ENCODE results near the gene SETBP1.

- TF ChIP-seq PATZ1 (CRISPR knock-in tag; IDR thresholded peaks at IDR 0.05; ENCODE audit: borderline replicate concordance): no peak
- no peak for TF ChIP-seq ZFP30 (CRISPR knock-in tag; IDR thresholded peaks at IDR 0.05)
- no peak for TF ChIP-seq TOX (CRISPR knock-in tag; IDR thresholded peaks at IDR 0.05; ENCODE audit: borderline replicate concordance)
- TF ChIP-seq ZNF70 (CRISPR knock-in tag; IDR thresholded peaks at IDR 0.05): no peak
- no peak for TF ChIP-seq ZFP3 (CRISPR knock-in tag; IDR thresholded peaks at IDR 0.05)
- TF ChIP-seq ISL1 (CRISPR knock-in tag; IDR thresholded peaks at IDR 0.05): no peak
- no peak for TF ChIP-seq SNAI2 (CRISPR knock-in tag; IDR thresholded peaks at IDR 0.05)
- no peak for TF ChIP-seq ESRRG (CRISPR knock-in tag; IDR thresholded peaks at IDR 0.05)
- TF ChIP-seq BACH2 (CRISPR knock-in tag; IDR thresholded peaks at IDR 0.05; ENCODE audit: borderline replicate concordance): no peak
Measured at GRCh38 chr18:44681076-44681970, 635 bp downstream of the SETBP1 start.

Measured in SK-N-SH treated with all-trans-retinoic acid at 6 μM for 48 hours (cell line).